Stimulated activated CD8-positive, alpha-beta memory T cell treated with anti-CD3 and anti-CD28 coated beads, Interleukin-2, amount 100 ng/mL, for 1 hour (primary cell): ENCODE data around the gene NID1.
A peak's percentile ranks its signal among the peaks of the same experiment; 100 is the strongest.

Experiments used
- DNase-seq, 2 donors: peaks; one replicate each; pipeline ENCODE4 v3.0.0-alpha.2; 2020; ENCODE audit warnings: low read depth in 2 of 2

NID1 gene

GRCh38 chr1:236064674-236065508, at the start of gene NID1:
TSS of gene NID1 (minus strand) at chr1:236065090. CDS start at chr1:236065079, 11 bp downstream.
- DNase-seq: no peak

DNA sequence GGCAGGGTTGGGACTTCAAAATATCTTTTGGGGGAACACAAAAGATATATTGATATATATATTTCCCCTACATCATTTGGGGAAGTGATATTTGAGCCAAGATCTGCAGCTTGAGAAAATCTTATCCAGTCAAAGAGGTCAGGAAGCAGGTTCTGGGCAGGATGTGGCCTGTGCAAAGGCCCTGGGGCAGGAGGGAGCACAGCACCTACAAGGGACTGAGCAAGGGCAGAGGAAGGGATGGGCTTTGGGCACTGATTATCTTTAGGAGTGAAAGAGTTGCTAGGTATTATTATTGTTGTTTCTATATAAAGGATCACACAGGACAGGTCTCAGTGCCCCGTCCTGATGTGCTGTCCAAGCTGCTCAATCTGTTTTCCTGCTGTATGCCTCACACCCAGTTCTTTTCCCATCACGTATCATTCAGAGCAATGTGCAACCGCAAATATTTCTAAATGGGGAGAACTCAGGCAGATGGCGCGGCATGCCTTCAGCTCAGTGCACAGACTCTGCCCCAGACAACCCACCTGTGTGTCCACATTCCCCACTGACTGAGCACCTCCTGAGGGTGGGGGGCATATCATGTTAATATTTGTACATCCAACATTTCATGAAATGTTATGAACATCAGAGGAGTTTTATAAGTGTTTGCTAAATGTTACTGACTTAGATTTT, 49.3 kb upstream of the NID1 start:
- no peak for DNase-seq

DNA sequence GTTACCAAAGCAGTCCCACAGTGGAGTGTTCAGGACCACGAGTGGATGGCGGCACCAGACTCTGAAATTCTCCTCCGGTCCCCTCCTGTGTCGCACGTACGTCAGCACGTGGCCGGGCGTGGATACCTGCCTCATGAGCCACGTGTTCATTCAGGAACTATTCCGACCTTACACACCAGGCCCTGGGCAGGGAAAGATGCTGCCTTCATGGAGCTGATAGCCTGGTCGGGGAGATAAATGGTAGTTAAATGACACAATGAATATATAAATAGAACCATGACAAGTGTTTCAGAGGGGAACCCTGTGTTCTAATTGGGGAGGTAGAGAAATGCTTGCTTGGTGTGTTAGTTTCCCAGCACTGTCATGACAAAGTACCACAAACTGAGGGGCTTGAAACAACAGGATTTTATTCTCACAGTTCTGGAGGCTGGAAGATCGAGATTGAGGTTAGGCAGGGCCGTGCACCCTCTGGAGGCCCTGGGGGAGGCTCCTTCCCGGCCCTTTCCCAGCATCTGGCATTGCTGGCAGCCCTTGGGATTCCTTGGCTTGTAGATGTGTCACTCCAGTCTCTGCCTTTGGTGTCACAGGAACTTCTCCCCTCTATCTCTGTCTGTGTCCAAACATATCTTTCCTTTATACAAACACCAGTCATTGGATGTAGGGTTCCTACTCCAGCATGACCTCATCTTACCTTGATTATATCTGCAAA, 48.6 kb upstream of the NID1 start:
- DNase-seq: no peak

DNA sequence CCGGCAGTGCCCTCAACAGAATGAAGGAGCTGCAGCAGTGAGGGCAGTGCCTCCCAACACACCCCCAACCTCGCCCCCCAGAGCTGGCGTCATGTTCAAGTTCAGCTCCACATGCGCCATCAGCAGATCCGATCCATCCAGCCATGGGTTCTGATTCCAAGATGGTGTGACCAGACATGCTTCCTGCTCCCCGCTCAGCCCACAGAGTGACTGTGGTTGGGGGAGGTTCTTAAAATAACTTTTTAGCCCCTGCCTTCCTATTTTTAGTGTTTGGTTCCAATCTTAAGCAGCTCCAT, 47.4 kb upstream of the NID1 start:
- no peak for DNase-seq

DNA sequence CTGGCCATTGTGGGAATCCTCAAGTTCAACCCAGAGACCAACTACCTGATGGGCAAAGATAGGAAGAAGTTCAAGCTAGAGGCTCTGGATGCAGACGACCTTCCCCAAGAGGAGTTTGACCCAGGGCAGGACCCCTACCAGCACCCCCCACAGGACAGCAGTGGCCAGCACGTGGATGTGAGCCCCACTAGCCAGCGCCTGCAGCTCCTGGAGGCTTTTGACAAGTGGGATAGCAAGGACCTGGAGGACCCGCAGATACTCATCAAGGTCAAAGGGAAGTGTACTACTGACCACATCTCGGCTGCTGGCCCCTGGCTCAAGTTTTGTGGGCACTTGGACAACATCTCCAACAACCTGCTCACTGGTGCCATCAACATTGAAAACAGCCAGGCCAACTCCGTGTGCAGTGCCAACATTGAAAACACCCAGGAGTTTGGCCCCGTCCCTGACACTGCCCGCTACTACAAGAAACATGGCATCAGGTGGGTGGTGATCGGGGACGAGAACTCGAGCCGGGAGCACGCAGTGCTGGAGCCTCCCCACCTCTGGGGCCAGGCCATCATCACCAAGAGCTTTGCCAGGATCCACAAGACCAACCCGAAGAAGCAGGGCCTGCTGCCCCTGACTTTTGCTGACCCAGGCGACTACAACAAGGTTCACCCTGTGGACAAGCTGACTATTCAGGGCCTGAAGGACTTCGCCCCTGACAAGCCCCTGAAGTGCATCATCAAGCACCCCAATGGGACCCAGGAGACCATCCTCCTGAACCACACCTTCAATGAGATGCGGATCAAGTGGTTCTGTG, 46.8 kb upstream of the NID1 start:
- no peak for DNase-seq

DNA sequence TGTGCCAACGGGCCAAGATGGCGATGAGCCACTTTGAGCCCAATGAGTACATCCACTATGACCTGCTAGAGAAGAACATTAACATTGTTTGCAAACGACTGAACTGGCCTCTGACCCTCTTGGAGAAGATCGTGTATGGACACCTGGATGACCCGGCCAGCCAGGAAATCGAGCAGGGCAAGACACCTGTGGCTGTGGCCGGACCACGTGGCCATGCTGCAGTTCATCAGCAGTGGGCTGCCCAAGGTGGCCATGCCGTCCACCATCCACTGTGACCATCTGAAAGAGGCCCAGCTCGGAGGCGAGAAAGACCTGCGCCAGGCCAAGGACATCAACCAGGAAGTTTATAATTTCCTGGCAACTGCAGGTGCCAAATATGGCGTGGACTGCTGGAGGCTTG, 45.2 kb upstream of the NID1 start:
- no peak for DNase-seq

DNA sequence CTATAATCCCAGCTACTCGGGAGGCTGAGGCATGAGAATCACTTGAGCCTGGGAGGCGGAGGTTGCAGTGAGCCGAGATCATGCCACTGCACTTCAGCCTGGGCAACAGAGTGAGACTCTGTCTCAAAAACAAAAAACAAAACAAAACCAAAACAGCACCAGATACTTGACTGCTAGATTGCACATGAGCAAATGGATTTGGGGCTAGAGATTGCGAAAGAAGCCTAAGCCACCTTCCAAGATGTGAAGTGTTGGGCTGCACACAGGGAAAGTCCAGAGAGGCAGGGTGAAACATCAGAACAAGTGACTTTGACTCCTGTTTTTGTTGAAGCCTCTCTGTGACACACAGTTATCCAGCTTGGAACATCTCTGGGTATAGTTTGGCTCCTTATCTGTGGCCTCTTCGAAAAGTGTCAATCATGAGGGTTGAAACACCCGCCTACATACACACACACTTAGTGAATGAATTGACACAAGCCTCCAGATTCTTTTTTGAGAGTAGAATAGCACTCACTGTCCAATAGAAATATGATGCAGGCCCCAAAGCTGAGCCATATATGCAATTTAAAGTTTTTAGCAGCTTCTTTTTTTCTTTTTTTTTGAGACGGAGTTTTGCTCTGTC, 43.2 kb upstream of the NID1 start:
- no peak for DNase-seq

DNA sequence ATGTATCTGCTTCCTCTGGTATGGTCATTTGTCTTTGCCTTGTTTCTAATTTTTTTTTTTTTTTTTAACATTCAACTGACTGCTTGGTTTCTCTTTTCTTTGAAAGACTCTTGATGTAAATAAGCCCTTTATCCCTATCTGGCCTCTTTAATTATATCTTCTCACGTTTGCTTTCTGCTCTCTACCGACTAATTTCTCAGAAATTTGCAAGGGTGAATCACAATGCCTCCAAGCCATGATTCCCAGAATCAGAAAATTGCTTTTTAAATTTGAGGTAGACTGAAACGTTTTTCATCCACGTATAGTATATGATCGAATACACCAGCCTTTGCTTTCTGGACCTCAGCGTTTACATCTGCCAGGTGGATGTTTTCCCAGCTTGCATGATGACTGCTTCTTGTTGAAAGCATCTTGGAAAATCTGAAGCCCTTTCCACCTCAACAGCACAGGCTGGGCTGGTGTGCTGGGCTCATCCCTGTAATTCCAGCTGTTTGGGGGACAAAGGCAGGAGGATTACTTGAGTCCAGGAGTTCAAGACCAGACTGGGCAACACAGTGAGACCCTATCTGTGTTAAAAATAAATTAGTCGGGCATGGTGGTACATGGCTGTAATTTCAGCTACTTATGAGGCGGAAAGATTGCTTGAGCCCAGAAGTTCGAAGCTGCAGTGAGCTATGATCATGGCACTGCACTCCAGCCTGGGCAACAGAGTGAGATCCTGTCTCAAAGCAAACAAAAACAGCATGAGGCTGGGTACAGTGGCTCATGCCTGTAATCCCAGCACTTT, 42.4 kb upstream of the NID1 start:
- no peak for DNase-seq

- DNase-seq: peak; percentile 13 to 18
These were observed 38.8 kb upstream of the NID1 start for GRCh38 chr1:236103646-236104218.

GRCh38 chr1:236103059-236103458, 38.2 kb upstream of the NID1 start:
- DNase-seq: no peak

DNA sequence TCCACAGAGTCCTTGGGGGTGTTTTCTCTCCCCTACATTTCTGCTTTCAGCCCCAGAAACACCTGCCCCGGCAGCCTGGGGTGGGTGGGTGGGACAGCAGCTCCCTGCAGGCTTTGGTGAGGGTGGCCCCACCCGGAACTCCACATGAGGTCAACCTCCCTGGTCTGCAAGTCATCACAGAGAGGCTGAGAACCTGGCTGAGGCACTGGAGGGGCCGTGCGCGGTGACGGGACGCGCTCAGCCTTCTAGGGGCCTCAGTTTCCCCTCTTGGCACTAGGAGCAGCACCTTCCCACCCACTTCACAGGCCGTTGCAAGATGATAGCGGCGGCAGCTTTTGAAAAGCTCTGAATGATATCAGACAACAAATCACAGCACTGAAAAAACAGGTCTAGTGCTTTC, 37.7 kb upstream of the NID1 start:
- no peak for DNase-seq

- no peak for DNase-seq
These were observed 36.6 kb upstream of the NID1 start for GRCh38 chr1:236101233-236102200.

DNA sequence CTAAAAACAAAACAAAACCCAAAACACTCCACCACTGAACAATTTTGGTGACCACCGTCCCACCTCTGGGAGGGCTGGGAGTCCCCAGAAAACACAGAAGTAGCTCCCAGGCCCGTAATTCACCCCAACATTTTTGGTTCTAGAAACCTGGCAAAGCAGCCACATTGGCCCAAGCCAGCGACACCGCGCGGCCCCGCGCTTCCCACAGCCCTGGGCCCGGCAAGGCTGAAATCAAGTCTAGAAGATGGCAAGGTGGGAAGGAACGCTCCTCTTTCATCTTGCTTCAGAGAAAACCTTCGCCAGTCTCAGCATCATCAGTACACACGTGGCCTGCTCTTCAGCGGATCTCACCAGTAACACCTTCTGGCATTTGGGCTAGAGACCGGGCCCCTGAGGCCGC, 35.9 kb upstream of the NID1 start:
- DNase-seq: no peak

DNA sequence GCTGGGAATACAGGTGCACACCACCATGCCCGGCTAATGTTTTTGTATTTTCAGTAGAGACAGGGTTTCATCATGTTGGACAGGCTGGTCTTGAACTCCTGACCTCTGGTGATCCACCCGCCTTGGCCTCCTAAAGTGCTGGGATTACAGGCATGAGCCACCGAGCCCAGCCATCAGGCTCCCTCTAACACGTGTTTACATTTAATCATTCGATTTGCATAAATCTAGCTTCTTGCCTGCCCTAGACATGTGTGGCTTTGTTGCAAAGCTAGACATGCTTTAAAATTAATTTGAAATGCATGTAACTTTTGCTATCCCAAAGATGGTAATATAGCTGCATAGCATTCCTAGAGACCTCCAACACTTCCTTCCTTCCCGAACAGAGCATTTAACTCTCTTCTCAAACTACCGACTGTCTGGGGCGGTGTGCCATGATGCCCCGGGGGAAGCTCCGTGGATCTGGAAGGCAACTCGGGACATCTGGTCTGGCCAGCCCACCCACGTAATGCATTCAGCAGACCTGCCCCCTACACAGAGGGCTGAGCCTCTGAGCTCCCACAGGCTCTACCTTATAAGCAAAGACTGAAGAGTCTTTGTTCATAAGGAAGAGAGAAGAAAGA, 34.6 kb upstream of the NID1 start:
- no peak for DNase-seq

- no peak for DNase-seq
These were observed 33.4 kb upstream of the NID1 start for GRCh38 chr1:236098267-236098666.

DNA sequence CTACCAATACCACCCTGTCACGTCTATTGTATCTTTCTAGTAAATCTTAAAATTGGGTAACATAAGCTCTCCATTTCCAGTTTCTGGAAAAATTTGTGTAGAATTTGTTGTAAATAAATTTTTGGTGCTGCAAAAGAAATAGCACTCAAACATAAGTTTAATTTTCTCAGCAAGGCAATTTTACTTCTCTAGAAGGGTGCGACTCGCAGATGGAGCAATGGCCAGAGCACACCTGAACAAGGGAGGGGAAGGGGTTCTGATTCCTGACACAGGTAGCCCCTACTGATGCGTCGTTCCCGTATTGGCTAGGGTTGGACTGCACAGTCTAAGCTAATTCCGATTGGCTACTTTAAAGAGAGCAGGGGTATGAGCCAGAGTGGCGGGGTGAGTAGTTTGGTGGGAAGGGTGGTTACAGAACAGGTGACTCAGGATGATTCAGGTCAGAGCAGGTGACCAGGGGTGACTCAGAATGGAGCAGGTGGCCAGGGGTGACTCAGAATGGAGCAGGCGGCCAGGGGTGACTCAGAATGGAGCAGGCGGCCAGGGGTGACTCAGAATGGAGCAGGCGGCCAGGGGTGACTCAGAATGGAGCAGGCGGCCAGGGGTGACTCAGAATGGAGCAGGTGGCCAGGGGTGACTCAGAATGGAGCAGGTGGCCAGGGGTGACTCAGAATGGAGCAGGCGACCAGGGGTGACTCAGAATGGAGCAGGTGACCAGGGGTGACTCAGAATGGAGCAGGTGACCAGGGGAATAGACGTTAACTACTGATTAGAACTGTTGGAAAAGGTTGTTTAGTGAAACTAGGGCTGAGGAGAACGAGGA, 32.0 kb upstream of the NID1 start:
- peak; percentile 66 to 74 for DNase-seq

DNA sequence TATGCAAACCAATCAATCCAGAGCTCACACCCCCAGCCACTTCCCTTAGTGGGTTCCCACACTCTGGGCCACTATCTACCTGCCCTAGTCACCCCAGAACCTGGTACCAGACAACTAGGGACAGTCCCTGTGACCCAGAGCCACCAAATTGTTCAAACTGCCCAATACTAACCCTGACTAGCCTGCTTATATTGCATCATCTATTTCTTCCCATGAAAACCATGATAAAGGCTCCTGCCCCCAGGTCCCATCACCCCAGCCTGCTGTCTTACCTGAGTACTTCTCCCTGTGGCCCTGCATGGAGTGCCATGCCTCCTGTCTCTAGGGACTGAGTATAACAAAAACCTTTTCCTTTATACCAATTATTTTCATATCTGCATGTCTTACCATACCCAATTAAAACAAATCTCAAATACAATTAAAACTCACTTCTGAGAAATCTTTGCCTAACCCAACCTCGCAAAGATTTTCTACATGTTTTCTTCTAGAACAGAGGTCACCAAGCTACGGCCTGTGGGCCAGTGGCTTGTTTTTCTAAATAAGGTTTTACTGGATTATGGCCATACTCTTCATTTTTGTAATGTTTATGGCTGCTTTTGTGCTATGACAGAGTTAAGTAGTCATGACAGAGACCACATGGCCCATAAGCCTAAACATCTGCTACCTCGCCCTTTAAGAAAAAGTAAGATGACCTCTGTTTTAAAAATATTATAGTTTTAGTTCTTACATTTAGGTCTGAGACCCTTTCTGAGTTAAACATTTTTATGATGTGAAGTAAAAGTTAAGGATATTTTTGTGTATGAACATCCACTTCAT, 31.0 kb upstream of the NID1 start:
- DNase-seq: no peak
